Stimulated activated CD4-positive, alpha-beta T cell treated with anti-CD3 and anti-CD28 coated beads, Interleukin-12 subunit alpha, Interleukin-12 subunit beta, amount 100 ng/mL, for 4 hours (primary cell): ENCODE measurements around the gene SLC11A2.
"Not testable (repeated sequence)": the region's sequence is repeated elsewhere in the genome, so short reads cannot be mapped to it uniquely, and the experiment has no call there.

Experiments used
- DNase-seq: peaks from one replicate; pipeline ENCODE4 v3.0.0-alpha.2; 2020

The SLC11A2 gene

DNA sequence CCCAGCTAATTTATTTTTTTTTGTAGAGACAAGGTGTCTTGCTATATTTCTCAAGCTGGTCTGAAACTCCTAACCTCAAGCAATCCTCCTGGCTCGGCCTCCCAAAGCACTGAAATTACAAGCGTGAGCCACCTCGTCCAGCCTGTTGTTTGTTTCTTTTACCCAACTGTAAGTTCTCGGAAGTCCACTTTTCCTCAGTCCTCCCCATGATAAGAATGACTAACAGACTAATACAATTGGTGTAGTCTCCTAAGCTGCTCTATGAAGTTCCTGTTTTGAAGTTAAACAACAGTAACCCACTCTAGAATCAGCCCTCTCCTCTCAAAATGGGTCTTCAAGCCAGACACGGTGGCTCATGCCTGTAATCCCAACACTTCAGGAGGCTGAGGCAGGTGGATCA, 37.3 kb downstream of the SLC11A2 start:
- DNase-seq, result no peak

GRCh38 chr12:50988051-50988450, 38.1 kb downstream of the SLC11A2 start:
- DNase-seq, result no peak

DNA sequence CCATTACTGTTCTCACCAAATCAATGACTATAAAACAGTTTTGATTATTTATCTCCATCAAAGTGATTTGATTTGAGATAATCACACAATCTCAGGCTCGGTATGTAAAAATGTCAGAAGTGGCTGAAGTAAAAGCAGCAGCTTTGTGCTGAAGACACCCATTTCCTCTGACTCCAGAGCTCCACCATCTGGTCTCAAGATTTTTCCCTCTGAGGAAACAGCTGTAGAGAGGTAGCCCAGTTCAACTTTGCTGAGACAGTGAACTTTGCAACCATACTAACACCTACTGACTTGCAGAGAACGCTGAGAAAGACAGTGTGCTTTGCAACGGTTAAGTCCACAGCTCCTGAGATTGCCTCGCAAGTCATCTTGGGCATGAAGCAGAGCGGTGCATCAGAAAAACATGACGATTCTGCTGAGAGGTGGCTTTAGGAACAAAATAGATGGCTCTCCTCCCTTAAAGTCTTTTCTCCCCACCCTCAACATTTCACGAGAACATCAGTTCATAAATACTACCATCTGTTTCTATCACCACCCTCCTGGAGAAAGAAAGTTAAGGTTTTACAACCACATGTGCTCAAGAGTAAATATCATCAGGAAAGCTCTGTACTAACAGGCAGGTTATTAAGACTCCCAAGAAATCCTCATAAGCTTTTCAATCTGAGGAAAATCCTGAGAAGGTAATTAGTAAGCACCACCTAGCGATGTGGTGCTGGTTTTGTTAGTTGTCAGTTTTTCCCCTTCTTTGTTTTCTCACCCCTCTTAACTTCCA, 39.0 kb downstream of the SLC11A2 start:
- DNase-seq, result no peak

DNA sequence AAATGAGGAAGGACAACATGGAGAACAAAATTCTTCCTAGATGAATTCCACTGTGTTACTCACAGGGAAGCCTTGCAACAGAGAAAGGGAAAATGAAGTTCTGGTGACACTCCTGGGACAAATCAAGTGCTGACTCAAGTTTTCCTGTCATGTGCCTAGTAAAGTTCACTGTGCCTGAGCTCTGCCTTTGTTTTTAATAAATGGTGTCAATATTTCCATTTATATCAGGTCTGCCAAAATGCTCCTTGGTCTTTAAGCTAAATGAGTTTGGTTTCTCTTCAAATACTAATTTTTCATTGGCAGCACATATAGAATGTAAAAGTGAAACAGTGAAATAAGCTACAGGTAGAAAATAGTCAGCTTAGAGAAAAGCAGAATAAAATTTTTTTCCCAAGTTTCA, 40.9 kb downstream of the SLC11A2 start:
- no peak for DNase-seq

DNA sequence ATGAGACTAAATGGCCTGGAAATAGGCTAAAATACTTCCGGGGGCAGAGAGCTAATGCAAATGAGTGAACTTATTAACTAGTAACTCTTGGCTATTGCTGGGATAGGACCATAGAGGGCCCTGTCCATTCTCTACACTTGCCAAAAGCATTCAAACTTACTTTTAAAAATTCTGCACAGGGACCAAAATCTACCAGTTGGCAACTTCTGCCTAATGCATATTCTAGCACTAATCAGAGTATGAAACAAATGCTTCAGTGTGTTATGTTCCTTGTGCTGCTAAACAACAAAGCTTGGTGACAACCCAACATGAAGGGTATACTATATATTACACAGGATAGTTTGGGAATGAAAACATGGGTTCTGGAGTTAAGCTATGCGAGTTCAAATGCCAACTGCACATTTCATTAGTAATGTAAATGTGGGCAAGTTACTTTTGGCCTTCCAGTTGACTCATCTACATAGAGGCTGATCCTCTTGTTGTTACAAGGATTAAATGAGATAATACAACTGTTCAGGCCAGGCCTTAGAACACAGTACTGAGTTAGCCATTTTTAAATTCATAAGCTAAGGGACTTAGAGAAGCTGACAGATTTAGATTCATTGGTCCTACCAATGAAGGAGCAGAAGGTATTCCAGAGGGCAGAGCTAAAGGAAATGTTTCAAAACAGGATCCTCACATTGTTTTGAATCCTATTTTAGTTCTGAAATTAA, 41.4 kb downstream of the SLC11A2 start:
- DNase-seq, result no peak

- no peak for DNase-seq
Measured at GRCh38 chr12:50981319-50982239, 44.6 kb downstream of the SLC11A2 start.

GRCh38 chr12:50980545-50980944, 45.6 kb downstream of the SLC11A2 start:
- no peak for DNase-seq

DNA sequence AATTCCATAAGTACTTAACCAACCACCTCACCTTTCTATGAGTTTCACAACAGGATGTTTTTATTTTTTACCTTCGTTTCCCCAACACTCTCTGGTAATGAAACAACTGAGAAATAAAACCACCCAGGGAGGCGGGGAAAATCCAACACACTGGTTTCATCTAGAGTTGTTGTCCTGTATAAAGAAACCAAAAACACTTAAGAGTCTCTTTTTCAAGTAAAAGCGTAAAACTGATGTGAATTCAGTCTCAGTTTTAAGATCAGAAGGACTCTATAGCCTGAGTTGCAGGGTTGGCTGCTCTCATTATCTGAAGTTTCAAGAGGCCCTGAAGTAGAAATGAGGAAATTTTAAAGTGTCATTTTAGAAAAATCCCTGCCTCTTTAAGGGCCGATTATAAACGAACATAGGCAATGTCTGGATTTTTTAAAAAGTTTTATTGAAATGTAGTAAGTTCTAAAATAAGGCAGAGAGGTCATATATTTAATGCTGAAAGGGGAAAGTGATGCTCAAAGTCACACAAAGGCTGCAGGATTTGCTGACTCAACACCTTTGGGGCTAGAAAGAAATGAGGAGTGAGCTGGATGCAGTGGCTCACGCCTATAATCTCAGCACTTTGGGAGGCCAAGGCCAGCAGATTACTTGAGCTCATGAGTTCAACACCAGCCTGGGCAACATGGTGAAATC, 46.7 kb downstream of the SLC11A2 start:
- DNase-seq, result peak; percentile 20

DNA sequence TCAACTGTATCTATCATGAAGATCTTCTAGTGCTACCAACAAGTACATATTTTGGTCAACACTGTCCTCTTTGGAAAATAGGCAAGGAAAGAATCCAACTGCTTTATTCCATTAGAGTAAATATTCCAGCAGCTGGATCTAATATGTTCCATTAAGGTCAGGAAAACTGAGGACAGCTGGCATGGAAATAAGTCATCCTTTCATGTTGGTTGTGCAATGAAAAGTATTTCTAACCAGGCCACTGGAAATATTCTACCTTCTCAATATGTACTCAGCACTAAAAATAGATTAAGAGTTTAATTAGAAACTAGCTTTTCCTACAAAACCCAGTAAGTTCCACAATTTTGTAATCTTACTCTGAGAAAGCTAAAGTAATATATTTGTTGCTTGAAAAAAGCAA, 54.2 kb downstream of the SLC11A2 start:
- no peak for DNase-seq

DNA sequence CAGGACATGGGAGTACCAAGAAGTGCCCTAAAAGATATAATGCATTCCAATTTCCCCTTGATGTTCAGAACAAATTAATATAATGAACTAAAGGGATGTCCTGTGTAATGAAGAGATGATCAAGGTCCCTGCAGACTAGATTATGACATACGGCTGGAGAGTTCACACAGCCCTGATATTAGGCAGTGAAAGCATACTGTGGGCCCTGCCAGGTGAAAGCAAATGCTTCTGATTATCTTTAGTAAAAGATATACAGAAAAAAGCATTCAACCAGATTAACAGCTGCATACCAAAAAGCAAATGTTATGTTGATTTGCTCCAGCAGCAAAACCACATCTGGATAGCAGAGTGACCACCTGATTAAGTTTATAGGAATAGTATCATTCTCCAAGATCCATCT, 61.8 kb downstream of the SLC11A2 start:
- no peak for DNase-seq

GRCh38 chr12:50961708-50962107, 64.5 kb downstream of the SLC11A2 start:
- DNase-seq, result no peak

DNA sequence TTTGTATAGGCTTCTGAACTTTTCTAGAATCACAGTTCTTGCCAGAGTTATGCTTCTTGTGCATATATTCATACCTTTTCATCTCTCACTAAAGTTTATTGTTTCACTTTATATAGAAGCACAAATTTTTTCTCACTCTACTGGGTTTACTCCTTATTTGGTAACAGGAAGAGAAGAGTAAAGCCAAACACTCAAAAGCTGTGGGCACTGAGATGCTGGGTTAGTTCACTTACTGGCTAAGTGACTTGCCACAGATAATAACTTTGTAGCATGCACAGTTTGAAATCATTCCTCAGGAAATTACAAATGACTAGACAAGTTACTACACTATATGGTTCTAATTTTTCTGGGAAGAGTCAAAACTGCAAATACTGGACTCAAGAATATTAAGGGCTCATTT, 66.1 kb downstream of the SLC11A2 start:
- no peak for DNase-seq

DNA sequence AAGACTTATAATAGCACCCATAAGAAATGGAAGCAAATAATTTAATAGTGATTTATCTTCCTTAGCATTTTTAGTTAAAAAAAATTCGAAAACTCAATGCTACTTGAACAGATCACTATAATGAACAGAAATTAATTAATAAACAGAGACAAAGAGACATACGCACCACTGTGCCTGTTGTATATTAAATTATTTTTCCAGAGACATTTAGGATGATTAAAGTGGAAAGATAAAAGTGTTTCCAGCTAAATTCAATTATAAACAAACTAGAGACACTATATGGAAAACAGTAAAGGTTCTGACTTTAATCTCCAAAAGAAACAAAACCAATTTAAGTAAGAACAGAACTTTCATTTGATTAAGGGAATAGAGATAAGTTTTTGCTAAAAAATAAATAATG, 70.5 kb downstream of the SLC11A2 start:
- DNase-seq, result no peak

- no peak for DNase-seq
Measured at GRCh38 chr12:50955288-50955687, 70.9 kb downstream of the SLC11A2 start.

GRCh38 chr12:50954789-50955188, 71.4 kb downstream of the SLC11A2 start:
- DNase-seq, result not testable (repeated sequence)

DNA sequence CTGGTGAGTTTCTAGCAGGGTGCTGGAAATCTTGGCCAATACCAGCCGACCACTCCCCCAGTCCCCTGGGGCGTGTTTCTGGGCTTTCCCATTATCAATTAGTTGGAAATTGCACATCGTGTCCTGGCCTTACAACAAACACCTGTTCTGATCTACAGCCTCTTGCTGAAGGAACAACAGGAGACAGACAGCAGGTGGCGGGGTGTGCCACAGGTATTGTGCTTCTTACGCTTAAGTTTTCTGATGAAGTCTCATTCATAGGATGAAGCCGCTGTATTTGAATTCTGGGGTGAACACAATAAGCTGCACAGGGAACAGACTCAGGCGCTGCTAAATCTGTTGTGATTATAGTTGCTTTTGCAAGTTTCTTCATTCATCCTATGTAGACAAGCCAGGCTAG, 73.1 kb downstream of the SLC11A2 start:
- no peak for DNase-seq

DNA sequence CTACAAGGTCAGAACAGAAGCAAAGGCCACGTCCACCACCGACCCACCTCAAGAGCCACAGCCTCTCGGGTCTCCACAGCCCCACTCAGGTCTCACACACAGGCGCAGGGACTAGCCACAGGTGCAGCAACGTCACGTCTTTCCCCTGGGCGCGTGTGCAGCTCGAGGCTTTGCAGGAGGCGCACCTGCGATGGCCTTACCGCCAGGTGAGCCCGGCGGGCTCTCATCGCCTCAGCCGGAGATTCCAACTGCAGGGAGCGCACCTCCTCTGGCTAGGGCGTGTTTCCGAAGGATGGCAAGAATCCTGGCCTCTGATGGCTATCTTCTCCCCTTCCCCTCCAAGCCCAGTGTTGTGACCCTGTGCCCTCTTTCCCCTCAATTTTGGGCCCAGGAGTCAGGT, 73.7 kb downstream of the SLC11A2 start, which contains the start of gene HIGD1C:
Gene HIGD1C, plus strand, starts transcription at position 35 of the 400 bp plus-strand sequence. CDS start 1,455 bp downstream, outside the sequence.
- no peak for DNase-seq

- DNase-seq, result no peak
Measured at GRCh38 chr12:50951112-50951511, 75.1 kb downstream of the SLC11A2 start.

DNA sequence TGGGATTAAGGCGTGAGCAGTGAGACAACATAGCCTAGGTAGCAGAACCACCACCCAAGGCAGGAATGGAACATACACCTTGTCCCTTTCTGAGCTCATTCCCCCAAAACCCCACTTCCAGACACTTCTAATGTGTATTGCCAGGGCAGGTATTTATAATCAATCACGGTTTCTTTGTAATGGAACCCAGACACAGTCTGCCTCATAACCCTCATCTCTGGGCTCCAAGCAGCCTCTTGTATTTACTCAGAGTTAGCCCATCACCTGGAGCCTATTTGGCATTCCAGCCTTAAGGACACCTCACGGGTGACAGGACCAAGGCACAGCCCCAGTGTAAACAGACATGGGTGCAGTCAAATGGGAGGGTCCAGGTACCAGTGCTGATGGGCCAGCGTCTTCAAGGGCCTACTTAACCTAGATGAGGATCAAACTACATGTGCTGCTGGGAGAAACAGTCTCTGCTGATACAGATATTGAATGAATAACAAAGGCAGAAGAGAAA, 76.3 kb downstream of the SLC11A2 start:
- no peak for DNase-seq

GRCh38 chr12:50948798-50949197, 77.4 kb downstream of the SLC11A2 start:
- no peak for DNase-seq

DNA sequence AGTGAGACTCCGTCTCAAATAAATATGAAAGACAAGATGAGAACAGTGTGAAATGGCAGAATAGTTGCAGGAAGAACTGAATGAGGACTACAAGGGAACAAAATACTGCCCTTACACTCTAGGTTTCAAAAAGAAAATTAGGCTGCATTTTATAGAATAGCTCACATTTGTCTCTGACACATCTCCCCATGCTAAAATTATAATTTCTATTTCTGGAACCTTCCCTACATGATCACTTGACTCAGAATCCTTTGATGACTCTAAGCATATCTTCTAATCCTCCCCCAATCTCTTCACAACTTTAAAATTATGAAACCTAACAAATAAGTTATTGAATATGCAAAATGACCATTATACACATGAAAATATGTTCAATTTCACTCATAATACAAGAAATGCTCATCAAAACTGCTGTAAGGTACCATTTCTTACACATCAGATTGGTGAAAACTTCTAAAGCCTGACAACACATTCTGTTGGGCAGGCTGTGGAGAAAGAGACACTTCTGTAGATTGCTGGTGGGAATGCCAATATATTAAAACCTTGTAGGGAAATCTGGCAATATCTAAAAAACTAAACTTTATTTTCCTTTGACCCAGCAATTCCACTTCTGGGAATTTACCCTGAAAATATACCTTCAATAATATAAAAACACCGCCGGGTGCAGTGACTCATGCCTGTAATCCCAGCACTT, 78.1 kb downstream of the SLC11A2 start:
- DNase-seq, result no peak

- DNase-seq, result no peak
Measured at GRCh38 chr12:50937653-50938052, 88.5 kb downstream of the SLC11A2 start.
